Endometrial microvascular endothelial cells (primary cell): ENCODE results near the gene SEC14L6. TPM values are rescaled to one million over a fixed set of nuclear protein-coding genes. Genes with fewer than 3 reads are reported as not detected.
"Not testable (repeated sequence)": the region's sequence is repeated elsewhere in the genome, so short reads cannot be mapped to it uniquely, and the experiment has no call there.

Source experiments
- in situ Hi-C: cut with HindIII; loops from 2 replicates; pipeline ENCODE4 v1.10.0; 2017; ENCODE audit warnings: low sequenced_read_pairs, low pct_unique_long_range_greater_than_20kb; ENCODE audit errors: inconsistent ontology term
- total RNA-seq: library from RNA; depleted of rRNA; stranded (reverse); fragments of >200 nt; gene quantifications from one replicate; pipeline ENCODE4 v1.2.3, GENCODE V29; 2015; ENCODE audit errors: inconsistent ontology term

Gene SEC14L6
- total RNA-seq: not detected

DNA sequence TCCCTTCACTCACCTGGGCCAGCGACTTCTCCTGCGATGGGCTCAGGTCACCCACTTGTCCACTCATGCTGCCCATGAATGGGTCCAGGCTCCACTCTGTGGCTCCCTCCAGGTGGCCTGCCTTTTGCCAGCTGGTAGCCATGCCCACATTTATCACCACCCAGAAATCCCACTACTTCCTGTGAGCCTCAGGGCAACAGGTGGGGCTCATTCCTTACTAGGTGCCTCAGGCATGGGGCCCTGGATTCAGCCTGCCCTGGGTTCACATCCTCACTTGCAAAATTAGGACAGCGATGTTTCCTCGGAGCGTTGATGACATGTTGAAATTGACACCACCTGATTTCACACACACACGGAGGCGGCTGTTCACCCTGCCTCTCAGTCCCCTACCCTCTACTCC is at the start of gene SEC14L6:
SEC14L6 (minus strand) TSS at position 126 of the 400 bp plus-strand sequence; CDS start at position 67, 59 bp downstream.
- in situ Hi-C loops: no loop called here

DNA sequence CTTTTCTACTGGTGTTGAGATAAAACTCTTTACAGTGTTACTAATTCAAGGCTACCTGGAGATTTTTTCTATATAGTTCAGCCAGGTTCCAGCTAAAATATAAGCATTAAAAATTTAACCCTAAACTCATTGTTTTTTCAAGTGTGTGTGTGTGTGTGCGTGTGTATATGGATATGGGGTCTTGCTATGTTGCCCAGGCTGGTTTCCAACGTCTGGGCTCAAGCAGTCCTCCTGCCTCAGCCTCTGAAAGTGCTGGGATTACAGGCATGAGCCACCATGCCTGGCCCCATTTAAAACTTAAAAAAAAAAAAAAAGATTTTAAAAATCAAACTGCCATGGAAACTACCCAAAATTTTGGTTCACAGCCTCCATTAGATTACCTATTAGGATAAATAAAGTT is 49.7 kb upstream of the SEC14L6 start:
- in situ Hi-C loops: no loop called here

DNA sequence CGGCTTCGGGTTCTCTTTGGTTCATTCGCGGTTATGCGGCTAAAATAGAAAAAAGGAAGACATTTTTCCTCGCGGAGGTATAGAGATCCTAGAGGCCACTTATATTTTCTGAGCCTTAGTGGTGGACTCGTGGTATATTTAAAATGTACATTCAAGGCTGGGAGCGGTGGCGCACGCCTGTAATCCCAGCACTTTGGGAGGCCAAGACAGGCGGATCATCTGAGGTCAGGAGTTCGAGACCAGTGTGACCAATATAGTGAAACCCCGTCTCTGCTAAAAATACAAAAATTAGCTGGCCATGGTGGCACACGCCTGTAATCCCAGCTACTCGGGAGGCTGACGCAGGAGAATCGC is 45.8 kb upstream of the SEC14L6 start:
- in situ Hi-C loops: not testable (repeated sequence)

DNA sequence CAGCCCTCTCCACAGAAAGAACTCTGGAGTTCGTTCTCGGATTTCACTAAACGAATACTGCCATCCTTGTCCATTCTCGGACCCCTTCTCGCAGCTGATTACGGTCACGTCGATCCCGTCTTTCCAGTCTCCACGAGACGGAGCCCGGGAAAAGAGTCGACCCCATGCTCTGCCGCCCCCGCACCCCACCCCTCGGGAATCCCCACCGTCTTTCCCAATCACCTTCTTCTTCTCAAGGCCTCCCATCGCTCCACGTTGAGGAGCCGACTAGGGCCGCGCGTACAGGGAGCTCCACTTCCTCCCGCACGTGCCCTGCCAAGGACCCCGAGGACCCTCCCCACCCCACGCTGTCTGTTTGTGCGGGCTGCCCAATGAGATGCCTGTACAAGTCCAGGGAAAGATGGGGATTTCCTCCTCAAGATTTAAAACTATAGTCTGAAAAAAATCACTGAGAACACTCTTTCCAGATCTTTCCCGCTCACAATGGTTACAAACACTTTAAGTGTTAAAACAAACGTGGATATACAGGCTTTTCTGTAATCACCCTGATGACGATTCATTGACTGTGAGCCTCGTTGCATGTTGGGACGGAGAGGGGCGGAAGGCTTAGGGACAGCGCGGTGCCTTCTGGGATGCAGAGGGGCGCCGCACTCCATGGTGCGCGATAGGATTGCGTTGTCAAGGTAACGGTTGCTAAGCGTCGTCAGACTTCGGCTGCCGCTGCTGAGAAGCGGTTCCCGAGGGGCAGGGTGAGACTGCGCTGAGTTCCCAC is 45.2 kb upstream of the SEC14L6 start, which contains the start of gene PES1:
PES1 (minus strand) TSS at position 323 of the 772 bp plus-strand sequence; CDS start at position 246, 77 bp downstream.
- in situ Hi-C loops: no loop called here

DNA sequence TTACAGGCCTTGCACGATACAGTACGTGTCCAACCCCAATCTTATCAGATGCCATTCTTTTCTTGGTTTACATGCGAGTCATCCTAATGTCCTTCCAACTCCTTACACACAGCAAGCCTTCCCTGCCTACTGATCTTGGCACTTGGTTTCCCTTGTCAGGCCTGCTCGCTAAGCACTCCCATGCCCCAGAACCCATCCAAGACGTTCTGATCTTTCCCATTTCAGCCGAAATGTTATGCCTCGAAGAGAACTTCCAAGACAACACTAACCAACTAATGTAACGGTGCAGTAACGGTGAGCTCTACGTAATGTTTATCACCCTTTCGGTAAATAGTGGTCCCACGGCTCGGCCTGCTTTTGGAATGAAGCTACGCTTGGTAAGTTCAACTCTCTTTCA is 44.6 kb upstream of the SEC14L6 start:
- in situ Hi-C loops: no loop called here

DNA sequence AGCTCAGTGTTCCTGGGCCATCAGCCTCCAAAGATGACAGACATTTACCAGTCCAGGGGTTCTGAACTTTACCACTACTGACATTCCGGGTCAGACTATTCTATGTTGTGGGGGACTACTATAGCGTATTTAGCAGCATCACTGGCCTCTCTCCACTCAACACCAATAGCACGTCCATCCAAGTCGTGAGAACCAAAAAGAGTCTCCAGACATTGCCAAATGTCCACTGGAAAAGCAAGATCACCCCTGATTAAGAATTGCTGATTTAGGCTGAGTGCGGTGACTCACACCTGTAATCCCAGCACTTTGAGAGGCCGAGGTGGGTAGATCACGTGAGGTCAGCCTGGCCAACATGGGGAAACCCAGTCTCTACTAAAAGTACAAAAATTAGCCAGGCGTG is 39.9 kb upstream of the SEC14L6 start:
- in situ Hi-C loops: no loop called here

DNA sequence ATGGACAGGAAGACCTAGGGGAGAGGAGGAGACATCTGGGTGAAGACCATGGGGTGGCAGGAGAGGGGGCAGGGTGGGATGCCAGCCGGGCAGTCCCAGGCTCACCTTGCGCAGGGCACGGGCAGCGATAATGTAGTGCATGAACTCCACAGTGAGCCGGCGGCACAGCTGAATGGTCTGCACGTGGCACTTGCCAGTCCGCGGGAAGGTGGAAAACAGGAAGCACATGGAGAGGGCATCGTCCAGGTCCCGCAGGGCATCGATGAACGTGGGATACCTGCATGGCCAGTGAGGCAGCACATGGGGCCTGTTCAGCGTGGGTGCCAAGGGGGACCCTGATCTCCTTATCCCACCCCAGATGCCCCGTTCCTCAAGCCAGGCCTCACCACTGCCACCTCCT is 37.9 kb upstream of the SEC14L6 start:
- in situ Hi-C loops: no loop called here

DNA sequence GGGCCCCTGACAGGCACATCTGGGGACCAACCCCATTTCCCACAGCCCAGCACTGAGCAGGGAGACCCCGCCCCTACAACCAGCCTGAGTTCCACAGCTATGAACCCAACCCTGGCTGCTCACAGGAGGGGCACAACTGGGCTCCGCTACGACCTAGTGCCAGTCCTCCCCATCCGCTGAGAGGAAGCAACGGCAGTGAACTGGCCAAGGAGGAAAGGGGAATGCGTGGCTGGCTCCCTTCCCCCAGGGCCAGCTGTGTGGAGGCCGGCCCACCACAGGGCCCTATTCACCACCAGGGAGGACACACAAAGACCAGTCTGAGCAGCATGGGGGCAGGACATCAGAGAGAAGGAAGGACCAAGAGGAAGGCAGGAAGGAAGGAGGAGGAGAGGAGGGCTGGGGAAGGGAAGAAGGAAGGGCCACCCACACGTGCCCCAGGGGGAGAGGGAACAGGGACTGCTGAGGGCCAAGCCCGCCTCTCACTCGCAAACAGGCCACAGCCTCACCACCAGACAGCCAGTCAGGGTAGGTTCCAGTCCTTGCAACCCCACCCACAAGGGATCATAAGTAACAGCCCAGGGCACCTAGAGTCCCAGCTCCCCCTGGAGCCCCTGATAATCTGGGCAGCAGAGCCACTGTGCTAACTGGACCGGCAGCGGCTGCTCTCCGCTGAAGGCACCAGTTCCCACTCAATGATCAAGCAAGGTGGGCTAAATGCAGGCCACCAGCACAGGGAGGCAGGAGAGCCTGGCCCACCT is 36.4 kb upstream of the SEC14L6 start:
- in situ Hi-C loops: no loop called here

DNA sequence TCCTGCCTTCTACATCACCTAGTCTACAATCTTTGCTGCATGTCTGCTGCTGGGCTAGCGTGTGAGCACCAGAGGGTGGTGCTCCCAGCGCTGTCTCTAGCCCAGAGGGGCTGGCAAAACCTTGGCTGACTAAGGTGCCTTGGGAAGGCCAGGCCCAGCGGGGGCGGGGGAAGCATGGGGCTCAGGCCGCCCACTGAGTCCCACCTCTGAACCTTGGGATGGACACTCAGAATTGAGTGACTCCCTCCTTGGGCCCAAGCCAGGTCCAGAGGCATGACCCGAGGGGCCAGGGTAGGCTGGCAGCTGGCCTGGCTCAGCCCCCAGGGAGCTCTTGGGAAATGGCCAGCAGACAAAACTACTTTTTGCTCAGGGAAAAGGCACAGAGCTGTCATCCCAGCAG is 35.5 kb upstream of the SEC14L6 start:
- in situ Hi-C loops: no loop called here

DNA sequence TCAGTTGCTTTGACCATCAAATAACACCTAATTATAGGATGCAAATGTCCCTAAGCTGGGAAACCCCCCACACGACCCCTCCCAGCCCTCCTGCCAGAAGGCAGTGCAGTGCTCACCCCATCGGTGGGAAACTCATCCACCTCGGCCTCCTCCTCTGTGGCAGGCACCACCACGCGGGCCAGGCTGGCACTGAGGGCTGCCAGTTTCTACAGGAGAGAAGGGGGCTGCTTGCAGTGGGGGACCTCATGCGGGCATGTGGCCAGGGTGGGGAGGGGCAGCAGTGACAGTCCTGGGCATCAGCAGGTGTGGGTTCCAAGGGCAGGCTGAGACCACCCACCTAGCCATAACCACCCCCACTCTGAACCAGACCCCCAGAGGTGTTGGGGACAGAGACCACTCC is 34.4 kb upstream of the SEC14L6 start:
- in situ Hi-C loops: no loop called here

DNA sequence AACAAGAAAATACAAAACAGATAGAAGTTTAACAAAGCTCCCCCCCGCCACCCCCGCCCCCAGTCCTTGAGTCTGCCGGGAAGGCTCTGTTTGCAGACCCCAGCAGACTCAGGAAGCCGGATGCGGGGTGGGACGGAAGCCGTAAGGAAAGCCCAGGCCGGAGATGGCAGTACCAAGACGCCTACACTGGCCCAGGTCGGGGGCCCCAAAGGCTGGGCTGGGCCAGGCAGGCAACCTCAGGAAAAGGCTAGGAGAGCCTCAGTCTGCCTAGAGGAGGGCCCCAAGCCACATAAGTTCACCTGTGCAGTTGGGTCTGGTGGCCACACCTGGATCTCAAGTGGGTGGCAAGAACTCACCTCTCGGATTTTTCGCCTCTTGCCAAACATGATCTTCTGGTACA is 31.9 kb upstream of the SEC14L6 start:
- in situ Hi-C loops: no loop called here

DNA sequence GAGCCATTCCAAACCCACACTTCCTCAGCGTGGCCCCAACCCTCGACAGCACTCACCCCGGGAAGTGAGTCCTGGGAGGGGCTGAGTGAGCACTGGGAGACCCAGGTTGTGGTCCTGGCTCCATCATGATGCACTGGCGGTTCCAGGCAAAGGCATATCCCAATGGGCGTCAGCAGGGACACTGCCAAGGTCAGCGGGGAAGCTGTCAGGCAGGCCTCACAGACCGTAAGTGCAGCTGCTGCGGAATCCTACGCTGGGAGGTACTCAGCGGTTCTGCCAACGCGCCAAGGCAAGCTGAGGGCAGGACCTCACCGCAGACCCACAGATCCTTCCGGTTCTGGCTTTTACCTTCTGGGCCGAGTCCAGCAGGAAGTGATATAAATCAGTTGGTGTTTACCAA is 29.3 kb upstream of the SEC14L6 start:
- in situ Hi-C loops: no loop called here

DNA sequence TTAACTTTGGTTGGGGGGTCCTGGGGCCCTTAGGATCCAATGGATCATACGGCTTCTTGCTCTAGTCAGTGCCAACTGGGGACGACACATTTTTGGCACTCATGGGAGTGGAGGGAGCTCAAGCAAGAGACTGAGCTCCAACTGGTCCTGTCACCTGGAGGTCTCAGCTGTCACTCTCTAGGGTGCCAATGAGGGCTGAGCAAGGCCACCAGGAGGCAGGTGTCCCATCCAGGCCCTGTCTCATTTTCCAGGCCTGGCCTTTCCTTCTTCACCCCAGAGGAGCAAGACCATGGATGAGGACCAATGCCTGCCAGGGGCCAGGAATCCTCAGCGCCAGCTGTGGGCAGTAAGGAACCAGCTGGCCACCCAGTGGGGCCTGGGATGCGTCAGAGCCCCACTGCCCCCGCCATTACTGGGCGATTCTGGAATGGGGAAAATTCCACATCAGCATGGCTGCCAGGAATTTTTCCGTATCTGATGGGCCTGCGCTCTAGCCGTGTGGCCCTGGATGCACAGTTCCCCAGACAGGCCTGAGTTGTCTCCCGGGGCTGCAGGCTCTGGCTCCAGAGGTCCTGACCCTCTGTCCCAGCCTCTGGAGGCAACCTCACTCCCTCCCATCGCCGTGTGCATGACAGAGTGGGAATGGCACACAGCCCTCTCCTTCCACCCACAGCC is 28.6 kb upstream of the SEC14L6 start:
- in situ Hi-C loops: no loop called here

DNA sequence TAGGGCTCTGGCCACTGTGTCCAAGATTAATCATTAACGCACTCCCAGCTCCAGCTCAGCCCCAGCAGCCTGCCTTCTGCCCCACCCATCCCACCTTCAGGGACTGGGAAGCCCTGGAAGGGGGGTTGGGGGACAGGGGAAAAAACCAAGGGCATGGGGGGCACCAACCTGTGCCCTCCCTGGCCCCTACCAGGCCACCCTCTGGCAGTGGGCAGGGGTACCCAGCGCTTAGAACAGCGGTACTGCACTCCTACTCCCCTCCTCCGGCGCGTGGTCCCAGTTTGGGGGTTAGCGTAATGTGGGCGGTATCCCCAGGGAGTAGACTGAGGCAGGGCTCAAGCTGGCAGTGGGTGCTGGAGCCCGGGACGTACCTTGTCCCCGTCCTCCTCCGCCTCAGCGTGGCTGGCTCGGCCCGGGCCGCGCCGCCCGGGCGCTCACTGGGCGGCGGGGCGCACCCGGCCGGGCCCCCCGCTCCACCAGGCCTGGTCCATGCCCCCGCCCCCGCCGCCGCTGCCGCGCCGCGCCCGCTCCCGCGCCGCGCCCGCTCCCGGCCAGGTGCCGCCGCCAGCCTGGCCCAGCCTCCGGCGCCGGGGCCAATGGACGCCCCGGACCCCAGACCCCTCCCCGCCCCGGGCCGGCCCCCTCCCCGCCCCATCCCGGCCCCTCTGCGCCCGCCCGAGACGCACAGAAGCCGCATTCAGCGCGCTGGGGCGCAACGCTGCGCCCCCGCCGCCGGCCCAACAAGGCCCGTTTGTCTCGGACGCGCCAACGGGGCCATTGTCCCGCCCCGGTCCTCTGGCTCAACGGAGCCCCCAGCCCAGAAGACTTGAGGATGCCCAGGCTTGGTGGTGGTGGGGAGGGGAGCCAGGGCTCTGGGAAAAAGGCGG is 27.8 kb upstream of the SEC14L6 start, which contains the start of gene GAL3ST1:
GAL3ST1 (minus strand) TSS at position 571 of the 887 bp plus-strand sequence. CDS start 17,273 bp downstream, outside the sequence.
- in situ Hi-C loops: no loop called here

DNA sequence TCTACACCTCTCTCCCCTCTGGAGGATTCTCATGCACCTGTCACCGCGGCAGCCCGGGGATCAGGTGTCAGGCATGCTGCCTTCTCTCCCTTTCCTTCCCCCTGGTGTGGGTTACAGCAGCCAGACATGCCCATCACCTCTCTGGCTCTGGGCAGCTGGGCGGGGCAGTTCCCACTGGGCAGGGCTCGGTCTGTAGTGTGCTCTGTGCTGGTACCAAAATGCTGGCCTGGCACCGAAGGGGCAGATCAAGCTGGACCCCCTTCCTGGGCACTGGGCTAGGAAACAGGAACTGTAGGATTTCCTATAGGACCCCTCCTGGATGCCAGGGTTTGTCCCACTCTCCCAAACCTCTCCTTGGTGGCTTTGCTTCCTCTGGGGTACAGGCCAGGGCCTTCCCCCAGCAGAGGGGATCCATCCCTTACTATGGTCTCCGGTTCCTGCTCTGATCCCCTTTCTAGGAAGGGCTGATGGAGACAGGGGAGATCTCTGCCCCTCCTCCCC is 27.1 kb upstream of the SEC14L6 start:
- in situ Hi-C loops: no loop called here

DNA sequence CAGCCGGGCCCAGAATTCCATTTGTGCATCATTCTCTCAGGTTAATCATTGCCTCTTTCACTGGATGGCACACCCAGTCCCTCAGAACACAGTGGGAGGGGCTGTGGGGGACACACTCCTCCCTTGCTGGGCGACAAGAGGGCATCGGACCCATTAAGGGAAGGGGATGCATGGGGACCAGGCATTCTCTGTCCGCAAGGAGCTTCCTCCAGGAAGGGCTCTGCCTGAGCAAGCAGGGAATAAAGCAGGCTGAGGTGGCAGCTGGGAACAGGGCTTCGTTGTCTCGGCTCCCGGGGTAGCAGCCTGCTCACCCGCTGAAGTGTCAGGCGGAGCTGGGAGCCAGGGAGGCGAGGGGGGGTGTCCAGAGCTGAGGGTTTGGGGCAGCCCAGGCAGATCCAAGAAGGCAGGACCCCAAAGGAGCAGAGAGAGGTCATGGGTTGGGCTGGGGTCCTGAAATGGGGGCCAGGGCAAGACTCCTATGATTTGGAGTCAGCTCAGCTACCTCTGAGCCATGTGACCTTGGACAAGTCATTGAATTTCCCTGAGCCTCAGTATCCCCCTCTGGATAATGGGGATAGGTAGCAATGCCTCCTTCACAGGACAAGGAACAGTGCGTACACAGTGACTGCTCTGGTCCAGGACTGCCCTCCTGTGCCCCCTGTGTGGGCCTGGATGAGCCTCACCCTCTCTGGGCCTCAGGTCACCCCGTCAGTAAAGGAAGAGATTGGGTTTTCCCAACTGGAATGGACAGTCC is 26.5 kb upstream of the SEC14L6 start:
- in situ Hi-C loops: no loop called here

DNA sequence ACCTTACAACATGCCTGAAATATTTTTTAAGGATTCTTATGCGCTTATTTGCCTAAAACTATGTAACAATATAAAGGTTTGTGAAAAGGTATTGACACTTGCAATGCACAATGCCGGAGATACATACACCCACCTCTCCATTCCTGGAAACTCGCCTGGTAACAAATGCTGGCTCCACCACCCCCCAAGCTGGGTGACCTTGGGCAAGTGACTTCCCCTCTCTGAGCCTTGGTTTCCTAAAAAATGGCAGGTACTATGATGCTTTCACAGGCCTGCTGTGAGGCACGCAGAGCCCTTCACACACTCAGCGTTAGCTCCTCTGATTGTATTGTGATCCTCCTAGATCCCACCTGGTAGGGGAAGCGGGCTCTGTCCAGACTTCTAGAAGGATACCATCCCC is 25.7 kb upstream of the SEC14L6 start:
- in situ Hi-C loops: no loop called here

DNA sequence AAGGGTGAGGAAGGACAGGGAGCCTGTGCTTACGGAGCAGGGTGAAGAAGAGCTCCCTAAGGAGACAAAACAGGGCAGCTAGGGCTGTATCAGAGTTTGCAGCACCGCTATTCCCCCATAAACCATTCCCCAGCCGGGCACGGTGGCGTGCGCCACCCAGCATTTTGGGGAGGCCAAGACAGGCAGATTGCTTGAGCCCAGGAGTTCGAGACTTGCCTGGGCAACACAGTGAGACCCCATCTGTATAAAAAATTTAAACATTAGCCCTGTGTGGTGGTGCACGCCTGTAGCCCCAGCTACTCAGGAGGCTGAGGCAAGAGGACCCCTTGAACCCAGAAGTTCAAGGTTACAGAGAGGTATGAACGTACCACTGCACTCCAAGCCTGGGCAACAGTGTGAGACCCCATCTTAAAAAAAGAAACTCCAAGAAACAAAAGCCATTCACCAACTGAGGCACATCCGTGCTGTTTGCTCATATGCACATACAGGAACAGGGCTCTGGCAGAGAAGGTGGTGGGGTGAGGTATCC is 23.2 kb upstream of the SEC14L6 start:
- in situ Hi-C loops: no loop called here
